NCI-H2196 (cell line): ENCODE results near the gene GLIPR1L2.
"Not testable (repeated sequence)": the region's sequence is repeated elsewhere in the genome, so short reads cannot be mapped to it uniquely, and the experiment has no call there.

Experiments used
- DNase-seq: peaks from one replicate; lab custom pipeline; 2025; ENCODE audit not compliant: unreplicated experiment; lab: John Stamatoyannopoulos, UW

Gene GLIPR1L2

GRCh38 chr12:75390899-75391538 is at the start of gene GLIPR1L2:
Gene GLIPR1L2 (plus strand): TSS chr12:75391089. CDS start chr12:75391117, 28 bp downstream.
- peak; percentile 98 for DNase-seq

- DNase-seq = no peak
Measured at GRCh38 chr12:75341873-75342272, 49.0 kb upstream of the GLIPR1L2 start.

- no peak for DNase-seq
Measured at GRCh38 chr12:75345531-75345930, 45.4 kb upstream of the GLIPR1L2 start.

- DNase-seq = not testable (repeated sequence)
Measured at GRCh38 chr12:75346215-75346614, 44.7 kb upstream of the GLIPR1L2 start.

GRCh38 chr12:75349946-75350345 is 40.9 kb upstream of the GLIPR1L2 start:
- DNase-seq = no peak

- DNase-seq = no peak
Measured at GRCh38 chr12:75350413-75350812, 40.5 kb upstream of the GLIPR1L2 start.

- DNase-seq = no peak
Measured at GRCh38 chr12:75354011-75354410, 36.9 kb upstream of the GLIPR1L2 start.

- DNase-seq = no peak
Measured at GRCh38 chr12:75360920-75361319, 30.0 kb upstream of the GLIPR1L2 start.

GRCh38 chr12:75361408-75361807 is 29.5 kb upstream of the GLIPR1L2 start:
- DNase-seq = no peak

- DNase-seq = no peak
Measured at GRCh38 chr12:75364919-75365318, 26.0 kb upstream of the GLIPR1L2 start.

- no peak for DNase-seq
Measured at GRCh38 chr12:75366629-75367028, 24.3 kb upstream of the GLIPR1L2 start.

GRCh38 chr12:75374971-75375370 is 15.9 kb upstream of the GLIPR1L2 start:
- no peak for DNase-seq

- no peak for DNase-seq
Measured at GRCh38 chr12:75378354-75378753, 12.5 kb upstream of the GLIPR1L2 start.

- DNase-seq = peak; percentile 13
Measured at GRCh38 chr12:75389061-75389460, 1.8 kb upstream of the GLIPR1L2 start.

- no peak for DNase-seq
Measured at GRCh38 chr12:75389706-75390105, 1.2 kb upstream of the GLIPR1L2 start.

GRCh38 chr12:75390156-75390898 is 562 bp upstream of the GLIPR1L2 start:
- DNase-seq = no peak

- no peak for DNase-seq
Measured at GRCh38 chr12:75404231-75404630, 13.3 kb downstream of the GLIPR1L2 start.

GRCh38 chr12:75407683-75408082 is 16.8 kb downstream of the GLIPR1L2 start:
- no peak for DNase-seq

- no peak for DNase-seq
Measured at GRCh38 chr12:75409830-75410229, 18.9 kb downstream of the GLIPR1L2 start.

GRCh38 chr12:75414671-75415070 is 23.8 kb downstream of the GLIPR1L2 start:
- no peak for DNase-seq

- DNase-seq = no peak
Measured at GRCh38 chr12:75419841-75420240, 29.0 kb downstream of the GLIPR1L2 start.

GRCh38 chr12:75427491-75427890 is 36.6 kb downstream of the GLIPR1L2 start:
- DNase-seq = no peak

GRCh38 chr12:75428767-75429166 is 37.9 kb downstream of the GLIPR1L2 start:
- no peak for DNase-seq
